ENCODE measurements around the gene CHST8. TPM values are rescaled to one million over a fixed set of nuclear protein-coding genes. Genes with fewer than 3 reads are reported as not detected.
"Not testable (repeated sequence)": the region's sequence is repeated elsewhere in the genome, so short reads cannot be mapped to it uniquely, and the experiment has no call there.

Gene CHST8, protein sequence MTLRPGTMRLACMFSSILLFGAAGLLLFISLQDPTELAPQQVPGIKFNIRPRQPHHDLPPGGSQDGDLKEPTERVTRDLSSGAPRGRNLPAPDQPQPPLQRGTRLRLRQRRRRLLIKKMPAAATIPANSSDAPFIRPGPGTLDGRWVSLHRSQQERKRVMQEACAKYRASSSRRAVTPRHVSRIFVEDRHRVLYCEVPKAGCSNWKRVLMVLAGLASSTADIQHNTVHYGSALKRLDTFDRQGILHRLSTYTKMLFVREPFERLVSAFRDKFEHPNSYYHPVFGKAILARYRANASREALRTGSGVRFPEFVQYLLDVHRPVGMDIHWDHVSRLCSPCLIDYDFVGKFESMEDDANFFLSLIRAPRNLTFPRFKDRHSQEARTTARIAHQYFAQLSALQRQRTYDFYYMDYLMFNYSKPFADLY
- 0.58 TPM in 1 of 2 replicates, not detected in the other for total RNA-seq

DNA sequence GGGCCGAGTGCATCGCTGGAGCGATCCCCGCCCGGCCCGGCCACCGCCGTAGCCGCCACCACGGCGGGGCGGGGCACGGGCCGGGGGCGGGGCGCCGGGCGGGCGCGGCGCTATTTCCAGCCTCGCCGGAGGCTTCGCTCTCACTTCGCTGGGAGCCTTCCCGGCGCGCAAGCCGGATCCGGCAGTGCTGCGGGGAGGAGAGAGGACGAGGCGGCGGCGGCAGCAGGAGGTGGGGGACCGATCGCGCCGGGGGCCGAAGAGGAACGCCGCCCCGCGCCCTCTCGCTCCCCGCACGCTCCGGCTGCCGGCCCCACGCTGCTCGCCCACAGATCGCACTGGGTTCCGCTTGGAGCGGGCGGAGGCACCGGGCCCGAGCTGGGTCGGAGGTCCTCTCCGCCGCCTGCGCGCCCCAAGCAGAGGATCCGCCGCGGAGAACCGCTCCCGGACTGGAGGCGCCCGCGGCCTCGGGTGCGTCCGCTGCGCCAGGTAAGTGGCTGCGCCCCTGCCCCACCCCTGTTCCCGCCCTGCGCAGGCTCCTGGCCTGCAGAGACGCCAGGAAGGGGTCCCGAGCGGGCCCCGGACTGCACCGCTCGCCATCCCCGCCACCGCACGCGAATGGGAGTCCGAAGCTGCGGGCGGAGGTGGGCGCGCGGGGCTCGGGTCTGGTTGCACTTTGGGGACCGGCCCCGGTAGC lies at the start of gene CHST8:
Gene CHST8, plus strand, starts transcription at position 143 of the 694 bp plus-strand sequence. CDS start 67,309 bp downstream, outside the sequence.
- DNase-seq (ENCODE audit: extremely low read depth, low read depth, low spot score), result no peak

DNA sequence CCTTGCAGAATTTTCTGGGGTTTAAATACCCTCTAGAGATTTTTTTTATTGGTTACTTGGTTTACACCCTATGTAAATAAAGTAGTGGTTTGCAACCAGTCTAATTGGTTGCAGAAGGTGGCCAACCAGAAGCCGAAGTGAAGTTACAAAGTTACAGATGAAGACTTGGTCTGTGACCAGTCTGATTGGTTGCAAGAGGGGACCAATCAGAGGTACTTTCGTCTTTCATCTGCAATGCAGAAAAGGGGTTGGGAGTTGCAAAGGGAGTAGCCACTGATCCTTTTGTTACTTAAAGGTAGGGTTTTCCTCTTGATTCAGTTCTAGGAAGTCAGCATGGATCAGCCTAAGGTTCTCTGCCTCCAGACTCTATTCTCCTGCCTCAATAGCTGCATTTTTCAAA lies 48.8 kb upstream of the CHST8 start:
- no peak for DNase-seq (ENCODE audit: extremely low read depth, low read depth, low spot score)

DNA sequence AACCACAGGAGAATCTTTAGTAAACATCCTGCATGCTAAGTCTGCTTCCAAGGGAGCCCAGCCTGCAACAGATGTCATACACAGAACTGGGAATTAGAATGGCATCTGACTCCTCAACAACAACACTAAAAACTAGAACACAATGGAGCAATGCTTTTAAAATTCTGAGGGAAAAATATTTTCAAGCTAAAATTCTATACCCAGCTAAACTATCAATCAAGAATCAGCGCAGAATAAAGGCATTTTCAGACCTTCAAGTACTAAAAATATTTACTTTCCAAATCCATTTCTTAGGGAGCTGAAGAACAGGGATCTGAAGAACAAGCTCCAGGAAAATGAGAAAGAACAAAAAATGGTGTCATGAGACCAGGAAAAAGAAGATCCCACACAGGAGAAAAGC lies 46.9 kb upstream of the CHST8 start:
- DNase-seq (ENCODE audit: extremely low read depth, low read depth, low spot score), result no peak

DNA sequence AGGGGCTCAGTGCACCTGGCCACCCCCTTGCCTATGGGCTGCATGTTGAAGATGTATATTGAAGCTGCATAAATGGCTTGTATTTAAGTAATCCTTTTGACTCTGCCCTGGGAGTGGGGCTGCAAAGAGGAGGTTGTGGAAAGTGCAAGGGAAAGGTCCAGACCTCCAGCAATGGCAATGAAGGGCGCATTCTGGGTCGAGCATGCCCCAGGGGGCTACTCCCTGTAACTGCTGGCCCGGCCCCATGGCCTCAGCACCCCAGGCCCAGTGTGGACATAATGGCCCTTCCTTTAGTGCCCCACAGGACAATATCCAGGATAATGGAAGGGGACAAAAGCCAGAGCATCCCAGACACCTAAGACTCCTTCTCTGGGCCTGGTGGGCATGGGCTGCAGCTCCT lies 43.1 kb upstream of the CHST8 start:
- DNase-seq (ENCODE audit: extremely low read depth, low read depth, low spot score), result no peak

DNA sequence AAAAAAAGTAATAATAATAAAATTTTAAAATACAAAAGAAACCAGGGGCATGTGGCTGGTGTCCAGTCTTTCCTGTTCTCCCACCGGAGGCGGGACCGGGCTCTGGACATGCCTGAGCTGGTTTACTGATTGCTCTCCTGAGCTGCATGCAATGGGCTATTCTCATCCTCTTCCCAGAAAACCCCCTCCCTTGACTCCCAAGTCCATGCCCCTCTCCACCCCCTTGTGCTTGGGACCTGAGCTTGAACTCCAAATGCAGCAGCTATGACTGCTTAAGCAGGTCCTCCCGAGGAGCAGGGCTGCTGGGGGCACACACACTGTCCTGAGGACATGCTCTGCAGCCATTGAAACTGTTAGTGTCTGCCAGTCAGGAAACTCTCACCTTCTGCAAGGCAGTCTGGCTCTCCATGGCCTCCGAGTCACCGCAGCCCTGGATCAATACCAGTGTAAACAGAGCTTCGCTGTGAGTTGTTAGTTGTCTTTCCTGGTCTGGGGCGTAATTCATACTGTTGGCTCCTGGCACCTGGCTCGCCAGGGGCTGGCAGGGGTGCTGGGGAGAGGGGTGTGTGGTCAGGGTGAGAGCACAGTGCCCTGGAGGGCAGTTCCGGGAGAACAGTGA lies 41.6 kb upstream of the CHST8 start:
- DNase-seq (ENCODE audit: extremely low read depth, low read depth, low spot score), result no peak

DNA sequence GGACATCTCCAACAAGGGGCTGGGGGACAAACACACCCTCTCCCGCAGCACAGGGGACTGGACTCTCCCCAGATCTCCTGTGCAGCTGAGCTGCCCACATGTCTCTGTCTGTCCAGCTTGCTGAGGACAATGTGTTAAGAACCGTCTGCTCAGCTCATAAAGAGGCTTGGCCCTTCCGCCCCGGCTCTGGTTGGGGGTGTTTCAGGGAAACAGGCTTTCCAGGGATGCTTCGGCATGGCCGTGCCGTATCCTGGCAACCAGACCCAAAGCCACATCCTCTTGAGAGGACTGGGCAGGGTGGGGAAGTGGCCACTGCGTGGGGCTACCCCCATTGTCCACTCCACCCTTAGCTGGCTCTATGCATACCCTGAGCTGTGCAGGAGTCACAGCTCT lies 41.1 kb upstream of the CHST8 start:
- DNase-seq (ENCODE audit: extremely low read depth, low read depth, low spot score), result no peak

DNA sequence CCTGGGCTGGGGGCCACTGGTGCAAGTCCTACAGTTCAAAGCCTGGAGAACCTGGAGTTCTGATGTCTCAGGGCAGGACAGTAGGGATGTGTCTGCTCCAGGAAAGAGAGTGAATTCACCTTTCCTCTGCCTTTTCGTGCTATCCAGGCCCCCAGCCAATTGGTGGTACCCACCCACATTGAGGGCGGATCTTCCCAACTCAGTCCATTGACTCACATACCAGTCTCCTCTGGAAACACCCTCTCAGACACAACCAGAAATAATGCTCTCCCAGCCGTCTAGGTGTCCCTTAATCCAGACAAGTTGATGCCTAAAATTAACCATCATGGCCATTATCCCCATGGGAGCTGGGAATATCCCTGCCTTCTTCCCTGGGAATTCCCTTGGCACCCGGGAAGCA lies 38.8 kb upstream of the CHST8 start:
- no peak for DNase-seq (ENCODE audit: extremely low read depth, low read depth, low spot score)

DNA sequence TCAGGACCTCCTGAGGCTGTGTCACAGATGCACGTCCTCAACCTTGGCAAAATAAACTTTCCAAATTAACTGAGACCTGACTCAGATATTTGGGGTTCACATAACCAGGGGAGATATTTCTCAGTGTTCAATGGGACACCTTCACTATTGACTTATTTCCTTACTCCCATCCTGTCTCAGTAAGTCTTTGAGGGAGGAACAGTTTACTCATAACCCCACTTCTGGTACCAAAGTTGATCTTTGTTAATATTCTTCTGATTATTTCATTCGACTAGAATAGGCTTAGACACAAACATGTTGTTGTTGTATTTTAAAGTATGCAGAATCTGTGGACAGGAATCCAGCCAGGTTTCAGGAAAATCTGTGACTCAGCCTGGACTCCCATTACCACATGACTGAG lies 34.6 kb upstream of the CHST8 start:
- no peak for DNase-seq (ENCODE audit: extremely low read depth, low read depth, low spot score)

DNA sequence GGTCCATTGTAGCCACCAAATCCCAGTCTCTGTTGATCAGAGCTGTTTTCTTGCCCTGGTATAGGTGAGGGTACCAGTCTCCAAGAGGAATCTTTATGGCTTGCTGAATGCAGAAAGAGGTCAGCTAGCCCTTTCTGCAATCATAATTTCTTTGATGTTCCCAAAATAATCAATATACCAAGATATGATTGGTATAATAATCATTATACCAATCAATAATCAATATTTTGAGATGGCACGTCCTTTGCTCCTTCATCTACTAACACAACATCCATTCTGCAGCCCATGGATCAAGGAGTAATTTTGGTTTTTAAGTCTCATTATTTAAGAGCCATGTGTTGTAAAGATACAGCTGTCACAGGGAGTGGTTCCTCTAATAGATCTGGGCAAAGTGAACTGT lies 31.5 kb upstream of the CHST8 start:
- no peak for DNase-seq (ENCODE audit: extremely low read depth, low read depth, low spot score)

DNA sequence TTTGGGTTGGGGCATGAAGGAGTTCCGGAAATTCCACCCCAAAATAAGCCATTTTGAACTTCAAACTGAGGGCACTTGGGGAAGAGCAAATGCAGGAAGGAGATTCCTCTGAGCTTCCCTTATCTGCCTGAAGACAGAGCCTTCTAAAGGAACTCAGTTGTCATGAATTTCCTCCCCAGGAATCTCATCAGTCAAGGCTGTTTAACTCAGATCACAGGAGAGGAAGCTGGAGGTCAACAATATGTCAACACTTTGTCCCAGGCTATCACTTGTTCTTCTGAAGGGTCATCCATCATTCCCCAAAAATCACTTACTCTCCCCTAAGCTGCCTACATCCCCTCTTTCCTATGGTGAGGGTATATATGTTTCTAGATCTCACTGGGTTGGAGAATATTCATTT lies 26.0 kb upstream of the CHST8 start:
- no peak for DNase-seq (ENCODE audit: extremely low read depth, low read depth, low spot score)

DNA sequence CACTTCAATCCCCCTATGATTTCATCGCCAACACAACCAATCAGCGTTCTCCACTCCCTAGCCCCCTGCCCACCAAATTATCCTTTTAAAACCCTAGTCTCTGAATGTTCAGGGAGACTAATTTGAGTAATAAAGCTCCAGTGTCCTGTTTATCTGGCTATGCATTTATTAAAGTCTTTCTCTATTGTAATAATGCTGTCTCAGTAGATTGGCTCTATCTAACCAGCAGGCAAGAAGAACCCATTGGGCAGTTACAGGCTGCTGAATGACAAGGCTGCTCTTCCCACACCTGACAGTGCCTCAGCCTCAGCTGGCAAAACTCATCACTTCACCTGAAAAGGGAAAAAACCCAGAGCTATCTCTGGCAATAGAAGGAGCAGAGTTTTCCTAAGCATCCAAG lies 20.2 kb upstream of the CHST8 start:
- DNase-seq (ENCODE audit: extremely low read depth, low read depth, low spot score), result no peak

DNA sequence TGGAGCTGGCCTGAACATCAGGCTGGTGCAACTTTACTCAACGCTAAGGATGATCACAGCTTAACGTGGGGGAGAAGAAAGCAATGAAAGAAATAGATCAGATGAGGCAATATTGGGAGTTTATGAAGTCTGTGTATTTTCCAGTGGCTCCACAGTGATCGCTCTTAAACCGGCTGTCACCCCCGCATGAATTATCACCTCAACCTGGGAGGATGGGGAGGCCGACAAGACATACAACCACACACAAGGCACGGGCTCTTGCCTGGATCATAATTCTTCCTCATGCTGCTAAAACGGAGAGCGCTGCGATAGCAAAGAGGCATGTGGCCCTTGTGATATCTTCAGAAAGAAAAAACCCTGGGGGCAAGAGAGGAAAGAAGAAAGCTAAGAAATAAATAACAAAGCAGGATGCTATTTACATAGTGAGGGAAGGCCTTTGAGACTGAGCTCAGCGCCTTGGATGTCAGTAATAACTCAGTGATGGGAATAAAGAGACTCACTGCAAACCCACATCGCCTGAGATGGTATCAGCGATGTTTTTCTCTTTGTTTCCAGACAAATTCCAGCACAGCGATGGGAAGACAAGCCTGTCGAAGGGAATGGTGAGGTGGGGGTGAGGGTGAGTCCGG lies 19.1 kb upstream of the CHST8 start:
- DNase-seq (ENCODE audit: extremely low read depth, low read depth, low spot score), result no peak

DNA sequence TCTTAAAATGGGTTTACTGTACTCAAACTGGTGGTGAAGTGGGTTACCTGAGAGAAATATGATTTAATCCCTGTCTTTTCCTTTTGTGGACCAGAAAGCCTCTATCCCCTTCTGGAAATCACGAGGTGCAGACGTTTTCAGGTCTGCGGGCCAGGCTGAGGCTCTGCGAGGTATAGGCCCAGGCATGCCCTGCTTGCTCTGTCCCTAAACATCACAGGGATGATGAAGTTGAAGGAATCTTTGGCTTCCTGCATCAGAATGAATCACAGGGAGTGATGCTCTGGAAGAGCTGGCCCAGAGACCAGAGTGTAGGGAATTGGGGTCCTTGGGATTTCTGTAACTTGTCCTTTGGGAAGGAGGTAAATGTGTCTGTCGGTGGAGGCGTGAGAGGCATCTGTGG lies 18.4 kb upstream of the CHST8 start:
- no peak for DNase-seq (ENCODE audit: extremely low read depth, low read depth, low spot score)

DNA sequence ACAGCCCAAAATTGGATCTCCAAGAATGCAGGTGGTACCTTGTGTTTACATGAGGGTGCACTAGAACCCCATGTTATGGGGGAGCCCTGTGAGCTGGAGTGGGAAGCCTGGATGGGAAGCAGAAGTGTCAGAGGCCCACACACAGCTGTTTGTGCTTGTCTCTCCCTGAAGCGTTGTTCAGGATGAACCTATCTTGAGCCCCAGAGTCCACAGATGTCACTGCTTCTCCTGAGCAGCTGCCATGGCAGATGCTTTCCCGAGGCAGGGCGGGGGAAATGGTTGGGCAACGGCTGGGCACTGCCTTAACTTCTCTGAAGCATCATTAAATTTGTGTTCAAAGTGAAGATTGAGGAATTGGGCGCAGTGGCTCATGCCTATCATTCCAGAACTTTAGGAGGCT lies 17.1 kb upstream of the CHST8 start:
- DNase-seq (ENCODE audit: extremely low read depth, low read depth, low spot score), result no peak

DNA sequence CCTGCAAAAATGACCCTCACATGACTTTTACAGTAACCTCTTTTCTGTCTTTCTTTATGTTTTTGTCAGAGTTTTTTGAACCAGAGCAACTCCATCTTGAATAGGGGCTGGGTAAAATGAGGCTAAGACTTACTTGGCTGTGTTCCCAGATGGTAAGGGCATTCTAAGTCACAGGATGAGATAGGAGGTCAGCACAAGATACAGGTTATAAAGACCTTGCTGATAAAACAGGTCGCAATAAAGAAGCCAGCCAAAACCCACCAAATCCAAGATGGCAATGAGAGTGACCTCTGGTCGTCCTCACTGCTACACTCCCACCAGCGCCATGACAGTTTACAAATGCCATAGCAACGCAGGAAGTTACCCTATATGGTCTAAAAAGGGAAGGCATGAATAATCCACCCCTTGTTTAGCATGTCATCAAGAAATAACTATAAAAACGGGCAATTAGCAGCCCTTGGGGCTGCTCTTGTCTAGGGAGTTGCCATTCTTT lies 15.9 kb upstream of the CHST8 start:
- DNase-seq (ENCODE audit: extremely low read depth, low read depth, low spot score), result not testable (repeated sequence)

DNA sequence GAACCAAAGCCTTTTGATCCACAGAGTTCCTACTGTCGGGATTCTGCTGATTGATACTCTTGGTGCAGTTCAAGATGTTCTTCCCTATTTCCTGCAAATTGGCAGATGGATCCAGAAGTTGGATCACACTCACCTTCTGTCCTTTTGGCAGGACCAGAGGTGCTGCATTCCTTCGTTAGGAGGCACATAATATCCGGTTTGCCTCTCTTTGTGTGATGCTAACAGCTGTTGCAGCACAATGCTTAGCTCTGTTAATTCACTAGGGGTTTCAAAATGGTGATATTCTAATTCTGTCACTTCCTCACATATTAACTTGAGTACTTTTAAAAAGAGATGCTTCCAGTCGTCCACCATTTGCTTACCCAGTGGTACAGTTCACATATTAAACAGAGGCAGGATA lies 15.2 kb upstream of the CHST8 start:
- DNase-seq (ENCODE audit: extremely low read depth, low read depth, low spot score), result no peak

DNA sequence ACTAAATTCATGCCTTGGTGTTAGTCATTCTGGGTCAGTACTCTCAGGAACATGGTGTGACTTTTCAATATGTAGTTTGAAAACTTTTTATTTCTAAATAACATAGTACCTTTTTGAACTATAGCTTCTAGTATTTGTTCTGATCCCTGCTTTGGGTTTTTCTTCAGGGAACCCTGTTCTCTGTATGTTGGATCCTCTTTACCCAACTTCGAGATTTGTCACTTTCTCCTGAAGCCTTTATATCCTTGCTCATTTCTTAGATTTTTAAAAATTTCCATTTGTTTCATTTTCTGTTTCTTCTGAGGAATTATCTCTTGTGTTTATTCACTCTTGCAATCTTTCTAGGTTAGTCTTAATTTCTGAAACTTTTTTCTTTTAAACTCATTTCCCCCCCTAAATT lies 12.4 kb upstream of the CHST8 start:
- no peak for DNase-seq (ENCODE audit: extremely low read depth, low read depth, low spot score)

DNA sequence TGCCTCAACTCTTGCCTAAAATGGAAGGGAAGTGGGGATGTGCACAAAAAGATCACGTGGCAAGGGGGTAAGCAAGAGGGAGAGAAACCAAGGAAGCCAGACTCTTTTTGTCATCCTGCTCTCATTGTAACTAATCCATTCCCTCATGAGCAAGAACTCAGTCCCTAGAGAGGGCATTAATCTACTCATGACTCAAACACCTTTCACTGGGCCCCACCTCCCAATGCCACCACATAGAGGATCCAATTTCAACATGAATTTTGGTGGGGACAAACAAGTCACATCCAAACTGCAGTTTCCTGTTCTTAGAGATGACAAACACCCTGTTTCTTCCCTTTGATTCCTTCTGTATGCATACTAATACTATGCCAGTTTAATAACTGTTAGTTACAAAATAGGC lies 11.2 kb upstream of the CHST8 start:
- DNase-seq (ENCODE audit: extremely low read depth, low read depth, low spot score), result no peak

DNA sequence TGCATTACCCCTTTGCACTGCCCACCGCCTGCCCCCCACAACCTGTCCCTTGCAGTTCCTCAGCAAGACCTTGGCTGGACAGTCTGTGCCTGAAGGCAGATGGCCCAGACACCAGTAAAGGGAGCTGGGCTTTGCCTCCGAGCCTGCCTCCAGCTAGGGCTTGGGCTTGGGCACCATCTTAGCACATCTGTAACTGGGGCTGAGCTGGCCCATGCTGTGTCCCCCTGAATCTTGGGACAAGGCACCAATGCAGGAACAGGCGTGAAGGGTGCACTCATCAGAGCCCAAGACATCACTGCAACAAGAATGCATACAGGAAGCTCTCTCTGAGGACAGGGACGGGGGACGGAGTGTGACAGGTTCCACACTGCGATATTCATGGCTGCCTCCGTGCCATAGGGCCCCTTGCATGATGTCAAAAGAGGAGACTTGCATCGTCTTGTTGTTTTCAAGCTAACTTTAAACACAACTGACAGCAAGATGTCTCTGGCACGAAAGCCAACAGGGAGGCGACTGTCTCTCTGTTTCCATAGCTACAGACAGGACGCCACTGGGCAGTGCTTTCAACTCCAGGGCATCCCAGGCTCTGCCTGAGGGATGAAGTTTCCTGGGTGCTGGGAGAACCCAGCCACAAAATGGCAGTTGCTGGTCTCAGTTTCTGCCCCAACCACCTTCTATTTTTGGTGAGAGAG lies 8.7 kb upstream of the CHST8 start:
- DNase-seq (ENCODE audit: extremely low read depth, low read depth, low spot score), result no peak

DNA sequence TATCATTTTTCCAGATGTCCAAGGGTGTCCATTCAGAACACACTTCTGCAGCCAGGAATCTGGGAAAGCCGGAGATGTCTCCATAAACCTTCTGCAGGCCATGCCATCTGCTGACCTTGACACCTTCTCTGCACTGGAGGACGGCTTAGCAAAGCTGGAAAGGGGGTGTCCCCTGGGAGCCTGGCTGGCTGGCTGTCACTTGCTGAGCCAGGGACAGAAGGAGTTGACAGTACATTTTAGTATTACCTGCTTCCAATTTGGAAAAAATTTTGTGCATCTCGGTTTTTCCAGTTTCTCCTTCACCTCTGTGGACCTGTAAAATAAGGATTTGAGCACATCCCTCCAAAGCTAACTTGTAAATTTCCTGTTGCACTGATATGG lies 8.1 kb upstream of the CHST8 start:
- no peak for DNase-seq (ENCODE audit: extremely low read depth, low read depth, low spot score)

DNA sequence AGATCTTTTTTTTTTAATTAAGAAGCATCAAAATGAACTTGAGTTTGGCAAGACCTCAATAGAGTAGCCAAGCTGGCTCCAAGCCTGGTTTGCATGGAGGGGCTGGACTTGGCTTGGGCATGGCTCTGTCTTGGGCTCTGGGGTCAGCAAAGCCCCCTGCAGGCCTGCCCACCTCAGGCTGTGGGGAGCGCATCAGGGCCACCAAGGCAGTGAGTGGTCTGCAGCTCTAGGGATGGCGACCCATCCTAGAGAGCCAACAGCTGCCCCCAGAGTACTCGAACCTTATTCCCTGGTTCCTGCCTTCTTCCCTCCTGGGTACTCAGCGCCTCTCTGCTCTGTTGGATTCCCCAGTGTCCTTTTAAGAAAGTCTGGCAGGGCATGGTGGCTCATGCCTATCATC lies 5.4 kb upstream of the CHST8 start:
- no peak for DNase-seq (ENCODE audit: extremely low read depth, low read depth, low spot score)
